ENCODE results near the gene APBB1IP.

APBB1IP gene

DNA sequence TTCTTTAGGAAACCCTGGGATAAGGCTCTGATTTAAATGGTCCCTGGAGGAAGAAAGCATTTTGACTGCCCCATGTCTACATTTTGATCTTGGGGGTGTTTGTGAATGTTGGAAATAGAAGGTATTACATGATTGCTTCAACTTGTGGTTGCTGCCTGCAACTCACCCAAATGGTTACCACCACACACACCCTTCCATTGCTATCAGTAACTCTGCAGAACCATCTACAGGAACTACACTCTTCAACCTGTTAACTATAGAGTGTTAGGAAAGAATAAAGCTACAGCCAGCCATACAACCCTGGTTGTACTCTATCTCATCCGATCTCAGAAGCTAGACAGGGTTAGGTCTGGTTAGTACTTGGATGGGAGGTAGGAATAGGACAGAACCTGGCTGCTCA lies 71.2 kb downstream of the APBB1IP start:
- DNase-seq: no peak

DNA sequence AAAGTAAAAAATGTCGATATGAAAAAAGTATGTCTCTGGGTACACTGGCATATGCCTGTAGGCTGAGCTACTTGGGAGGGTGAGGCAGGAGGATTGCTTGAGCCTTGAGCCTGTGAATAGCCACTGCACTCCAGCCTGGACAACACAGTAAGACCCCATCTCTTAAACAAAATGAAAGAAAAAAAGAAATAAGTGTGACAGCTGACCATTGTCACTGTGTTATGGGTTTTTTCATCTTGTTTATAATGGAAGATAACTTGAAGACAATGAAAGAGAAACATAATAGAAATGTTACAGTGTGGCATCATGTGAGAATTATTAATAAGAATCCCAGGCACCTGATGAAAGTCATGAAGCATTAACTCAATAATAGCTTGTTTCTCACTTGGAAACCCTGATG lies 75.0 kb downstream of the APBB1IP start:
- DNase-seq: no peak

DNA sequence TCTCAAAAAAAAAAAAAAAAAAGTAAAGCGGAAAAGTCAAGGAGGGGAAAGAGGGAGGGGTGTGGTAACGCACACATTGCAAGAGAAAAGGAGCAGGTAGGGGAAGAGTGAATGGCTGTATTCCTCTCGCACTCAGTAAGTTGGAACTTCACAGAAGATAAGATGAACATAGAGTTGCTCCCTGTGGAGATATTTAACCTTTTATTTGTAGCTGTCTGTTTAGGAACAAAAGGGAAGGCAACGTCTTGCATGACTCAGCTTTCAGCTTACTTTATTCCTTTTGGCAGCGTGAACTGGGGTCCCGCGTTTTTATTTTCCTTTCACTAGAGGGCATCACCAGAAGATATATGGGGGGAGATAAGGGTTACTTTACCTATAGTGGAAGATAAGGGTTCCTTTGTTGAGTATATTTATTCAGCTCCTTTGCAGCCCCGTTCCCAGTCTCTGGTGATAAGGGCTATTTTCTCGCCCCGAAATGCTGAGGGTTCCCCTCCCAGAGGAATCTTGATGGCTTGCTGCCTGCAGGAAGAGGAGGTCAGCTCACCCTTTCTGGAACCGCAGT lies 78.5 kb downstream of the APBB1IP start:
- DNase-seq: no peak

DNA sequence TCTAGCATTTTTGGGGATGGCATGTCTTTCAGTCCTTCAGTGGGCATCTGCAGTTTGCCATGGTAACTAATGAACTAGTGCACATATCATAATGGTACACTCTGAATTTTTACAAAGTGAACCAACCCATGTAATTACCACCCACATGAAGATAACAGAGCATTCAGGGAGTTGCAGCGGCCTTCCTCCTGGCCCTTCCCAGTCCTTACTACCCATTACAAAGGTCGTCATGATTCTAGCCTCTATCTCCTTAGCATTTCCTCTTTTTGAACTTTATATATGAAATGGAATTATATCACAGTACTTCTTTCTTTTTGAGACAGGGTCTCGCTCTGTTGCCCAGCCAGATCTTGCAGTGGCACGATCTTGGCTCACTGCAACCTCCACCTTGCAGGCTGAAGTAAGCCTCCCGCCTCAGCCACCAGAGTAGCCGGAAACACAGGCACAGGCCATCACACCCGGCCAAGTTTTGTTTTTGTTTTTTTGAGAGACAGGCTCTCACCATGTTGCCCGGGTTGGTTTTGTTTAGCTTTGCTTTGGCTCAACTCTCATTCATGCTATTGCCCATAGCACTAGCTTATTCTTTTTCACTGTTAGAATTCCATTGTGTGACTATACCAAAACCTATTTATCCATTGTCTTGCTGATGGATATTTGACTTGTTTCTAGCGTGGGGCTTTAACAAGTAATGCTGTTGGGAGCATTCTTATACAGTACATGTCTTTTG lies 79.2 kb downstream of the APBB1IP start:
- no peak for DNase-seq

DNA sequence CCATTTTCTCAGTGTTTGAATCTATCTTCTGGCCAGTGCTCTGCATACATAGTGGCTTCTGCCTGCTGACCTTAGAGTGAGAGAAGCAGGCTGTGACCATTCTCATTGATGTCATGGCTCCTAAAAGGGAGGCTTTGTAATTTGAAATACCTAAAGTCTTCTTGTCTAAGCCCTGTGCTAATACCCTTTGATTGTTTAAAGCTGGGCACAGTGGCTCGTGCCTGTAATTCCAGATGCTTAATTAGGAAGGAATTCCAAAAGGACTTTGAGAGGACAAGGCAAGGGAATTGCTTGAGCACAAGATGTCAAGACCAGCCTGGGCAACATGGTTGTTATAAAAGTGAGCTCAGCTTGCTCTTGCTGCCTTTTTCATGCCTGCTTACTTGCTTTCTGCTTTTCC lies 81.7 kb downstream of the APBB1IP start:
- no peak for DNase-seq

DNA sequence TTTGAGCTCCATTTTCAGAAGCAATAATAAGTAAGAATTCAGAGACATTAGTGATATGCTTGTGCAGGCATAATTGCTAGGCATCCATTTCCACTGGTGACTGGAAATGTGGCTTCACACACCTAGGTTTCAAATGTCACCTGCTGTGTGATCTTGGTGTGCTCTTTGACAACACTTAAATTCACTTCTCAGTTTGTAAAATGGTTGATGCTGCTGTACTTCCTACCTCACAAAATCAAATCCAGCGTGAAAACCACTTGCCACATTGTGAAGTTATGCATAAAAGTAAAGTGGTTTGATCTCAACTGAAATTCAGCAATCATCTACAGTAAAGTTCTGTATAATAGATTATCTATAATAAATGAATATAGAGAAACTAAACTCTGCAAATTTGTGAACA lies 82.4 kb downstream of the APBB1IP start:
- no peak for DNase-seq

DNA sequence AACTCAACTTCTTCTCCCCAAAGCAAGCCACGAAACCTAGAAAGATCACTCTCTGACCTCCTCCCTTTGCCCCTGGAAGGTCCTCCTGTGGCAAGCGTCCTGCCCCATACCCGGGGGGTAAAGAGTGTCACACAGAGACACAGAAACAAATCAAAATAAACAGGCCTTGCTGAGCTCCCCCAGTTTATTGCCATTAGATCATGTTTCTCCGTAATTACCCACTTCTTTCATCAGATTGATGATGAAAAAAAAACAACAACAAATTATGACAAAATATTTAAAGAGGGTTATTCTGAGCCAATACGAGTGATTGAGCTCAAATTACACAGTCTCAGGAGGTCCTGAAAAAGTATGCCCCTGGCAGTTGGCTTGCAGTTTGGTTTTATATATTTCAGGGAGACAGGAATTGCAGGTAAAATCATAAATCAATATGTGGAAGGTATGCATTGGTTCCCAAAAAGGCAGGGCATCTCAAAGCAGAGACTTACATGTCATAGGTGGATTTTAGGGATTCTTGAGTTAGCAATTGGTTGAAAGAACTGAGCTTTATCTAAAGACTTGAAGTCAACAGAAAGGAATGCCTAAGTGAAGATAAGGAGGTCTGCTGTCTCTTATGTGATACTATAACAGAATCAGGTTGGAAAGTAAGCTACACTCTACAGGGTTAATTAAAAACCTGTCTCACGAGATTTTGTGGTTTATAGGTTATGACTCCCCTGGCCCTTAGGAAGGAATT lies 86.2 kb downstream of the APBB1IP start:
- DNase-seq: no peak

DNA sequence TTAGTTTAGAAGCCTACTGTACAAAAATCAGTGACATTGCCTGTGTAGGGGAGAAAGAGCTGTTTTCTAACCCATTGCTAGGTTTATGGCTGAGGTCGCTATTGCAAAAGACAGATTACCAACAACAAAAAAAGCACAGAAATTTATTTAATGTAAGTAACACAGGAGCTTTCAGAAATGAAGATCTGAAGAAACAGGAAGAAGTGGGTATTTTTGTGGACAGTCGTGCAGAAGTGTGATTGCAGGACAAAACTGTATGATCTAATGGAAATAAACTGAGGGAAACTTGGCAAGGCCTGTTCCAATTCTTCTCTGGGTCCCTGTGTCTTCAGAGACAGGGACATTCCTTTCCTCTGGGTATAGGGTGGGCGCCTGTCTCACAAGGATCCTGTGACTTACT lies 87.4 kb downstream of the APBB1IP start:
- no peak for DNase-seq

DNA sequence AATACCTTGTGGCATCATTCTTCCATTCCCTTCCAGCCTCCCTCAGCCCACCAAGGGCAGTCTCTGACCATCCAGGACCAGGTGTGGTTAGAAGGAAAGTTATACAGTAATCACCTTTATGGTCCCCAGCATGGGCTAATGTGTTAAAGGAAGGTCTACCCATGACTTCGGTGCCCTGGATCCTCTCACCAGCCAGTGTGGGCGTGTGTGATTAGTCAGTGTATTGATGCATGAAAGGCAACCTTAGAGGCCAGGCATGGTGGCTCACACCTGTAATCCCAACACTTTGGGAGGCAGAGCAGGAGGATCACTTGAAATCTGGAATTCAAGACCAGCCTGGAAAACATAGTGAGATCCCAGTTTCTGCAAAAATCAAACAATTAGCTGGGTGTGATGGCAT lies 88.9 kb downstream of the APBB1IP start:
- DNase-seq: no peak

DNA sequence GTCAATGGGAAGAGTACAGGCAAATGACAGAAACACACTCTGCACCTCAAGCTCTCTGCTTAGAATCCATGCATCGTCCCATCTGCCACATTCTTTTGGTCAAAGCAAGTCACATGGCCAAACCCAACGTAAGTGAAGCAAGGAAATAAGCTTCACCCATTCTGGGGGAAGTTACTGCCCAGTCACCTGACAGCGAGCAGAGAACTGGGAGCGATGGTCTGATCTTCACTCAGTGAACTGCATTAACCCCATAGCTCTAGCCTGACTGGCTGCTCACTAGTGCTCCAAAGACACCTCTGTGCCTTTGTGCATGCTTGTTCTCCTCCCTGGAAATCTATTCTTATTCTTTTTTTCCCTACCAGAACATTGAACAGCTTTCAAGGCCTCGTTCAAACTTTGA lies 89.9 kb downstream of the APBB1IP start:
- DNase-seq: no peak

DNA sequence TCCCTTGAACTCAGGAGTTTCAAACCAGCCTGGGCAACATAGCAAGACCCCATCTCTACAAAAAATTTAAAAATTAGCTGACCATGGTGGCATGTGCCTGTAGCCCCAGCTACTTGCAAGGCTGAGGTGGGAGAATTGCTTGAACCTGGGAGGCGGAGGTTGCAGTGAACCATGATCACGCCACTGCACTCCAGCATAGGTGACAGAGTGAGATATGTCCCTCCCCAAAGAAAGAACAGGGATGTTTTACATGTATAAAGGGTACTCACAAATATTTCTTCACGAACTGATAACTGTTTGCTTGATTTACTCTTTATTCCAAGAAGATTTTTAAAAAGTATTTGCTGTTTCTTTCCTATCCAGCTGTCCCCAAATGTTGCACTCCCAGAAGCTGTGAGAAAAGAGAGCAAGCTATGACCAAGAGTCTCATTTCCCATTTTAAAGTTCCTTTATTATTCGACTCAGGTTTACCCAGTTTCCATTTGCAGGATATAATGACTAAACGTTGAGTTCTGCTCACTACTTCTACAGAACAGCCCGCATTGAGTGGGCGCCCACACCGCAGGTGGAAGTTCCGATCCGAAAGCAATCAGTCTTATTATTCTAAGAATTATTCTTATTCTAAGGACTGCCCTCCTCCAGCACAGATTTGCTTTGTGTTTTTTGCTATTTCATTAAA lies 90.7 kb downstream of the APBB1IP start:
- DNase-seq: no peak

DNA sequence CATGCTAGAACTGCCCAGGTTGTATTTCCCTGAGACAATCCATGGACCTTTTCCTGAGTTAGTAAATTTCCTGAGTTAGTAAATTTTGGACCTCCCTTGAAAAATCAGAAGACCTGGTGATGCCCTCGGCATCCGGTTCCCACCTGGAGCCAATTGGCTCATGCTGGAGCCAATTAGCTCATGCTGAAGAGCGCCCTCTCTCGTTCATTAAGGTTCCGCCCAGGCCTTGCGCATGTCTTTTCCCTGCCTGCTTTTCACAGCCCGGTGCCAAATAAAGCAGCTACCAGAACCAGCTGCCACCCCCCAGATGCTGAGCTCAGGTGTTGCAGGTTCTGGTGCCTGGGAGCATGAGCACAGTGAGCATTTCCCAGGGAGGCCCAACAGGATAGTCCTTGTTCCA lies 96.2 kb downstream of the APBB1IP start:
- DNase-seq: no peak

DNA sequence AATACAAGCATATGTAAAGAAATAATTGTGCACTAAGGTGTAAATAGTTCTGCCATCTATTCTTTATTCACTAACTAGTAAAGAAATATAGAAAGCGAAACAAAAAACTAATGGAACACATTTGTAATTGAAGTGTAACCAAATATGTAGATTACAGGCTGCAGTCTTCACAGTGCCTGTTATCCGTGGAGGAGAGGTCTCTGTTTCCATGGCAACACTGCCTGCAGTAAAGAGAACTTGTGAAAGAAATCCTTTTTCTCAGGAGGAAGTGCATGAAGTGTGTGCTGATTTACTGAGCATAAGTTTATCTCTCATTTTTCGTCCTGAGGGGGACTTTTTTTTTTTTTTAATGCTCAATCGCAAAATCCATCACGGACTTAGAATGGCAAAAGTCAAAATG lies 102.5 kb downstream of the APBB1IP start:
- DNase-seq: no peak

DNA sequence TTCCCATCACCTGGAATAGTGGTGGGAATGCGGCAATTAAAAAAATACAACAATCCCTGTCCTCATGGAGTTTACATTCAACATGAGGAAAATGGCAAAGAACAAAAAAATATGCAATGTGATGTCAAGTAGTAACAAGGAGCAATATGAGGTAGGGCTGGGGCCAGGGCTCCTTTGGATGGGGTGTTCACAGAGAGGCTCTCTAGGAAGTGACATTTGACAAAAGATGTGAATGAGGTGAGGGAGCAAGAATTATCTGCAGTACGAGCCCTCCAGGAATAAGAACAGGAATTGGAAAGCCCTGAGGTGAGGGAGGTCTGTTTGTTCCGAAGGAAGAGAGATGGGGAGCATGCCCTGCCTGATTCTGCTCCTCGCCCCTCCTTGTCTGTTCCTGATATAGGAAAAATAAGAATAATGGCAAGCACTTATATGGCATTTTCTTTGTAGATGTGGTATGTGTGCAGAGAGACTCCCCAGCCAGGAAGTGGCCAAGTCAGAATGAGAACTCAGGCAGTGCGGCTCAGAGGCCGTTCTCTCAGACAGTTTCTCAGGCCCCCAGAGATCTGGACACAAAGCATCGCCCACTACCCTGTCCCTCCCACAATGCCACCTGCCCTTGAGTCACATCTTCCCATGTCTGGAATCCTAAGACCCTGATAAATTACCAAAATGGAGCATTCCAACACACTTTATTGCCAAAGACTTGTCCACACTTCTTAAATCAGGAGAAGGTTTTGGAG lies 105.6 kb downstream of the APBB1IP start:
- no peak for DNase-seq

DNA sequence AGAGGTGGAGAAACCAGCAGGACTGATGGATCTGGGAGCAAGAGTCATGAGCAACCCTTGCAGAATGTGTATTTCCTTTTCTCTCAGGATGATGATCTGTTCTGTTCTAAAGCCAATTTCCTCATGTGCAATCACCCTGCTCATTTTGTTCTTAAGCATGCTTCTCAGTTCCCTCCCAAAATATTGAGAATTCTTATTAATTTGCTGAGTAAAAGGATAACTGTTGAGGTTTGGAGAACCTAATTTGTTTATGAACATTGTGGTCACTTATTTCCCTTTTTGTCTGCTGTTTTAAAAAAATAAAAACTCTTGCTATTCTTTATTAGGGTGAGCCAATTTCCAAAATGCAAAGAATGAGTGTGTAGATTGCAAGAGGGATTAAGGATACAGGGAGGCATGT lies 106.8 kb downstream of the APBB1IP start:
- DNase-seq: no peak

DNA sequence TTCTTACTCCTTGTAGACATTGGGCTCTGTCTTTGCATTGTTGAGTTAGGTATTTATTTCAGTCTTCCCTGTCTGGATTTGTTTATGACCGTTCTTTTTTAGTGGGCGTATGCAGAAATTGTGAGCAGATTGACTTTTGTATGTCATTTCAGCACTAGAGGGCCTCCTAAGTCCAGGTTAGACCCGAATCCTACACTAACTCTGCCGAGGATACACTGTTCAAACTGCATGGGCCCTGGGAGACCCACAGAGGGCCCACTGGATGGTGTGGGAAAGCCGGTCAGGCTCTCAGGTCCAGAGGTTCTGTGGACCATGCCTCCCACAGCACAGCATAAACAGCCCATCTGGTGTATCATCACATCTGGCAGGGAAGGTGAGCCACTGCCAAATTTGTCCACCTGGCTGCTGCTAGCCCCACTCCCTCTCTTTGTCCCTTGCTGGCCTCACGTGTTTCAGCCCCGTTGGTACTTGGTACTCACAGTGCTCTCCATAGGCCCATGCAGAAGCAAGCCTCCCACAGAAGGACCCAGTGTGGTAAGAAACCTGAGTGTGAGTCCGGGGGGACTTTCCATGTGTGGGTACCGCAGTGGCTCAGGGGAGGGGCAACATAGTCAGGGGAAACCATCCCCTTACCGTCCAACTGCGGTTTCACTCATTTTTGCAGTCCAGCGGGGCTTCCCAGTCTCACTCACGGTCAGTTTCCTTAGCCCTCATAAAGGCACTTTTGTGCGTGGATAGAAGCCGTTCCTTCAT lies 112.8 kb downstream of the APBB1IP start:
- no peak for DNase-seq

DNA sequence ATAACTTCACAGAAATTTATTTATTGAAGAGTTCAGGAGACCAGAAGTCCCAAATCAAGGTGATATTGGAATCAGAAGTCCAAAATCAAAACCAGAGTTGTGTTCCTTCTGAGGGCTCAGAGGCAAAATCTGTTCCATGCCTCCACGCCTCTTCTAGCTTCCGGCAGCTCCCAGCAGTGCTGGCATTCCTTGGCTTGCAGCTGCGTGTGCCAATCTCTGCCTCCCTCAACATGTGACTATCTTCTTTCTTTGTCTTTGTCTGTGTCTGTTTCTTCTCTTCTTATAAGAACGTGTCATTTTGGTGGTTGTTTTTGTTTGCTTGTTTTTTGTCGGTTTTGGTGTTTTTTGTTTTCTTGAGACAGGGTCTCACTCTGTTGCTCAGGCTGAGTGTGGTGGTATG lies 116.1 kb downstream of the APBB1IP start:
- DNase-seq: no peak

DNA sequence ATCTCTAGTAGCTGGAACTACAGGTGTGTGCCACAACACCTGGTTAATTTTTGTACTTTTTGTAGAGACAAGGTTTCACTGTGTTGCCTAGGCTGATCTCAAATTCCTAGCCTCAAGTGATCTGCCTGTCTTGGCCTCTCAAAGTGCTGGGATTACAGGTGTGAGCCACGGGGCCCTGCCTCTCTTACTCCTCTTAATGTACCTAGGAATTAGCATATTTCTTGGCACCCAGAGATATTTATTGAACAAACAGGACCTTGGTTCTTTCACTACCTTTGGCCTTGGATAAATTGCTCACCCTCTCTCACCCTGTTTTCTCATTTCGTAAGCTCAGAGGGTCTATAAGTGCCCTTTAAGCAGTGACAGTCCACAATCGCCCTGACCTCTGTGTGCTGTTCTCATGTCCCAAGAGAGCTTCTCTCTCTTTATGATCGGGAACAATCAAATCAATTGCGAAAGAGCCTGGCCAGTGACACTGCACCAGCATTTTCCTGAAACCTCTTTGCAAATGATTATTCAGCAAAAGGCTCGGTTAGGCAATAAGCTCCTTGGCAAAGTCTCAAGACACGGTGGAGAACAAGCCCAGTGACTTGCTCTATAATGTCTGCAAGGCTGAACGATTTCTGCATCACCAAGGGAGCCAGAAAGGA lies 117.7 kb downstream of the APBB1IP start:
- peak; percentile 45 for DNase-seq

DNA sequence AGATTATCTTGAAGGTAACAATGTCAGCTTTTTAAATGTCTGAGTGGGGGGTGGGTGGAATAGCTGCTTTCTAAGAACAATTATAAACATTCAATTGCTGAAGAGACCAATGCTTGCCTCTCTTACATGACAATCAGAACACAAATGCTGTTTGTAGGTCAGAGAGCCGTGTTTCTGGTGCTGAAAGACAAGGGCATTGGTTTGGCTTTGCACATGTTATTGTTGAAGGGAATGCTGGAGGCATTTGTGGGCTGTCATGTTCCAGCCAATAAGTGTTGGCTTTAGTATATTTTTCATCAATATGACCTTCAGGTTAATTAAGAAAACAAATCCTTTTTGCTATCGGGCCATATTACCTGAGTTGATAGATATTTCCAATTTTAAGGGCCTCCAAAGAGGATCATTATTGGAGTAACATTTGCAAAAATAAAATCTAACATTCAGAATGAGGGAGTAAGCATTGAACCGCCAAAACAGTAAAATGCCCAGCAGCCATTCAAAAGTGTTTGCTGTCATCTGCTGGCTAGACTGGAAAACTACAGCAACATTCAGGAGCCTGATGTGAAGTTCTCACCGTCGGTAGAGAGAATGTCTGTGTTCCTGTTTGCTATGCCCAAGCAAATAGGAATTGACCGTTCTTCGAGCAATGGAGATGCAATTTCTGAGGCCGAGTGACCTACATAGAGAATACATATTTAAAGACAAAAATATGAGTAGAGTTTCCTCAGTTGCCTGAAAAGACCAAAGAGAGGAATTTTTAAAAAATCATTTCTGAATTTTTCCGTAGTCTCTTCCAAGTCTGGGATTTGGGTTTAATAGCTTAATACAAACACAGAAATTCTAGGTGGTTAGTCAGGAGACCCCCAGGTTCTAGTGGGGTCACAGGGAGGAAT lies 118.9 kb downstream of the APBB1IP start:
- peak; percentile 28 for DNase-seq

DNA sequence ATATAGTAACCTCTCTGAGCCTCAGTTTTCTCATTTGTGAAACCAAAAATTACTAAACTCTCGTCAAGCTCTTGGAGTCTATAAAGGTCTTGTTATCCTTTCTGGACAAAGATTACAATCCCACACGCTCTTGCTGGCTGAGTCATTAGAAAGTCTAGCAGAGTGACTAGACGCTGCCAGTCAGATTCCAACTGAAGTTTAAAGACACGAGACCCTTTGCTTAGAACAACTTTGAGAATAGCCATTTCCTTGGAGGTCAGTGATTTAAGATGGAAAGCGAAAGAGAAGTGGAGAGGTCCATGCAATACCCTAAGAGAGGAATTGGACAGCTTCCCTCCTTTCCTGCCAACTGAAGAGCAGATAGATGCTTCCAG lies 119.5 kb downstream of the APBB1IP start:
- DNase-seq: peak; percentile 15
